NCI-H1930 (cell line): ENCODE results near the gene DNASE1L3.

Experiments
- DNase-seq, 2 experiments: peaks; one replicate each; lab custom pipeline; 2025; lab: John Stamatoyannopoulos, UW

Gene DNASE1L3

GRCh38 chr3:58161435-58162398 lies 49.1 kb downstream of the DNASE1L3 start:
- no peak for DNase-seq

- no peak for DNase-seq
Measured at GRCh38 chr3:58160399-58160798, 50.4 kb downstream of the DNASE1L3 start.

GRCh38 chr3:58158442-58159153 lies 52.2 kb downstream of the DNASE1L3 start:
- DNase-seq: no peak

- DNase-seq: no peak
Measured at GRCh38 chr3:58157700-58158099, 53.1 kb downstream of the DNASE1L3 start.

GRCh38 chr3:58155838-58156237 lies 54.9 kb downstream of the DNASE1L3 start:
- DNase-seq: no peak

- no peak for DNase-seq
Measured at GRCh38 chr3:58154626-58155449, 55.9 kb downstream of the DNASE1L3 start.

GRCh38 chr3:58153371-58153770 lies 57.4 kb downstream of the DNASE1L3 start:
- no peak for DNase-seq

- DNase-seq: no peak
Measured at GRCh38 chr3:58152225-58153015, 58.4 kb downstream of the DNASE1L3 start.

GRCh38 chr3:58151637-58152036 lies 59.1 kb downstream of the DNASE1L3 start:
- no peak for DNase-seq

GRCh38 chr3:58150810-58151199 lies 60.0 kb downstream of the DNASE1L3 start:
- DNase-seq: no peak

GRCh38 chr3:58150130-58150809 lies 60.5 kb downstream of the DNASE1L3 start:
- DNase-seq: no peak

GRCh38 chr3:58148049-58148448 lies 62.7 kb downstream of the DNASE1L3 start:
- no peak for DNase-seq

GRCh38 chr3:58144478-58145325 lies 66.1 kb downstream of the DNASE1L3 start:
- DNase-seq: no peak

GRCh38 chr3:58143417-58144055 lies 67.2 kb downstream of the DNASE1L3 start:
- DNase-seq: no peak
